Progenitor cell of endocrine pancreas (in vitro differentiated cells): ENCODE measurements around the gene ZNF74. TPM values are rescaled to one million over a fixed set of nuclear protein-coding genes. Genes with fewer than 3 reads are reported as not detected.

Experiments
- DNase-seq: peaks from one replicate; pipeline ENCODE4 v3.0.0; 2021; ENCODE audit warnings: low spot score; ENCODE audit not compliant: unreplicated experiment
- H3K27ac Mint-ChIP-seq: 2 replicates; pipeline ENCODE4 v1.8.0; 2021; ENCODE audit warnings: mild to moderate bottlenecking, moderate library complexity, mixed read lengths
- H3K27me3 Mint-ChIP-seq: 2 replicates; pipeline ENCODE4 v1.8.0; 2021; ENCODE audit warnings: mixed read lengths
- H3K36me3 Mint-ChIP-seq: 2 replicates; pipeline ENCODE4 v1.8.0; 2022; ENCODE audit warnings: mixed read lengths; ENCODE audit not compliant: insufficient read depth
- H3K4me1 Mint-ChIP-seq: 2 replicates; pipeline ENCODE4 v1.8.0; 2021; ENCODE audit warnings: low read depth, mixed read lengths
- H3K4me3 Mint-ChIP-seq: 2 replicates; pipeline ENCODE4 v1.8.0; 2021; ENCODE audit warnings: low read depth, mild to moderate bottlenecking, moderate library complexity, mixed read lengths
- H3K9me3 Mint-ChIP-seq: 2 replicates; pipeline ENCODE4 v1.8.0; 2021; ENCODE audit warnings: low read depth, mixed read lengths
- CTCF ChIP-seq: fragments of 200-600 bp; sonication (generic); IDR thresholded peaks from one replicate; pipeline ENCODE4 v1.5.0; 2021; ENCODE audit warnings: antibody characterized with exemption, mild to moderate bottlenecking; ENCODE audit not compliant: unreplicated experiment
- total RNA-seq: library from RNA; stranded (reverse); gene quantifications from 2 replicates; pipeline ENCODE4 v1.2.1, GENCODE V29; 2021

Gene ZNF74
- total RNA-seq, 1 donor from 2014 or later = 52.1 TPM

- DNase-seq = no peak
- Mint-ChIP-seq H3K27ac (no peak overlapping the region), H3K27me3 (peaks cover 14% of the 10 kb centered on the region), H3K9me3 (no peaks in the 10 kb centered on the region), H3K4me1 (peaks cover 9% of the 10 kb centered on the region), H3K36me3 (peaks cover 16% of the 10 kb centered on the region), H3K4me3 (no peak overlapping the region)
- no peak for TF ChIP-seq CTCF
Observed at GRCh38 chr22:20440637-20441591, 47.0 kb downstream of the ZNF74 start.

GRCh38 chr22:20441631-20442484 lies 47.9 kb downstream of the ZNF74 start:
- TF ChIP-seq CTCF = no peak
- Mint-ChIP-seq H3K4me1 (peaks cover 7% of the 10 kb centered on the region), H3K27ac (no peak overlapping the region), H3K36me3 (peaks cover 17% of the 10 kb centered on the region), H3K4me3 (no peak overlapping the region), H3K9me3 (no peaks in the 10 kb centered on the region), H3K27me3 (peaks cover 12% of the 10 kb centered on the region)
- DNase-seq = no peak

GRCh38 chr22:20442485-20443284 lies 48.7 kb downstream of the ZNF74 start:
- DNase-seq = no peak
- TF ChIP-seq CTCF = no peak
- peaks cover 3% of the 10 kb centered on the region for H3K4me1 Mint-ChIP-seq
- H3K4me3 Mint-ChIP-seq = no peak overlapping the region
- peaks cover 17% of the 10 kb centered on the region for H3K36me3 Mint-ChIP-seq
- H3K27me3 Mint-ChIP-seq = peaks cover 8% of the 10 kb centered on the region
- no peak overlapping the region for H3K27ac Mint-ChIP-seq
- no peaks in the 10 kb centered on the region for H3K9me3 Mint-ChIP-seq

GRCh38 chr22:20444325-20444724 lies 50.4 kb downstream of the ZNF74 start:
- no peak for DNase-seq
- Mint-ChIP-seq H3K27me3 (peaks cover 3% of the 10 kb centered on the region), H3K9me3 (no peaks in the 10 kb centered on the region), H3K36me3 (peaks cover 17% of the 10 kb centered on the region), H3K4me3 (no peak overlapping the region), H3K27ac (no peak overlapping the region), H3K4me1 (no peaks in the 10 kb centered on the region)
- no peak for TF ChIP-seq CTCF
